Measurements from ENCODE around the gene PRXL2B.

DNA sequence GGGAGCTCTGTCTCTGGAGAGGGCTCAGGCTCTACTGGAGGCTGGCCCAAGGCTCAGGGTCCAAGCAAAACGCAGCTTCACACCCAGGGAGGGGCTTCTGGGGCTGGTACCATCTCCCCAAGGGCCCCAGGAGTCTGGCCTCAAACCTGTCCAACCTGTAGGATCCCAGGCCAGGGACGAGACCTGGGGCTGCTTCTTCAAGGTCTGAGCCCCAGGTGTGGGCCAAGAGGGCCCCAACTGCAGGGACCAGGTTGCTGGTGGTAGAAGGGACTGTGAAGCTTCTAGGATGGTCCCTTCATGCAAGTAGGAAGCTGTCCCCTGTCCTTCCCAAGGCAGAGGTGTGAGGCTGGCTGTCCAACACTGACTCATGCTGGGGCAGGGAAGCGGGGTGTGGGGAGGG lies 54.0 kb downstream of the PRXL2B start:
- TF ChIP-seq, protein P1, sequence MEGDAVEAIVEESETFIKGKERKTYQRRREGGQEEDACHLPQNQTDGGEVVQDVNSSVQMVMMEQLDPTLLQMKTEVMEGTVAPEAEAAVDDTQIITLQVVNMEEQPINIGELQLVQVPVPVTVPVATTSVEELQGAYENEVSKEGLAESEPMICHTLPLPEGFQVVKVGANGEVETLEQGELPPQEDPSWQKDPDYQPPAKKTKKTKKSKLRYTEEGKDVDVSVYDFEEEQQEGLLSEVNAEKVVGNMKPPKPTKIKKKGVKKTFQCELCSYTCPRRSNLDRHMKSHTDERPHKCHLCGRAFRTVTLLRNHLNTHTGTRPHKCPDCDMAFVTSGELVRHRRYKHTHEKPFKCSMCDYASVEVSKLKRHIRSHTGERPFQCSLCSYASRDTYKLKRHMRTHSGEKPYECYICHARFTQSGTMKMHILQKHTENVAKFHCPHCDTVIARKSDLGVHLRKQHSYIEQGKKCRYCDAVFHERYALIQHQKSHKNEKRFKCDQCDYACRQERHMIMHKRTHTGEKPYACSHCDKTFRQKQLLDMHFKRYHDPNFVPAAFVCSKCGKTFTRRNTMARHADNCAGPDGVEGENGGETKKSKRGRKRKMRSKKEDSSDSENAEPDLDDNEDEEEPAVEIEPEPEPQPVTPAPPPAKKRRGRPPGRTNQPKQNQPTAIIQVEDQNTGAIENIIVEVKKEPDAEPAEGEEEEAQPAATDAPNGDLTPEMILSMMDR (IDR thresholded peaks at IDR 0.05), result no peak
- no peak for TF ChIP-seq POLR2A (IDR thresholded peaks at IDR 0.05)
